Liver (tissue), 9 donors: ENCODE data around the gene ZDHHC6. TPM values are rescaled to one million over a fixed set of nuclear protein-coding genes. Genes with fewer than 3 reads are reported as not detected.

Experiments used
- DNase-seq: peaks from one replicate; pipeline ENCODE4 v3.0.0-alpha.2; 2017; ENCODE audit warnings: low spot score
- H3K27ac ChIP-seq, 2 donors: one replicate each; pipeline ENCODE4 v1.7.0; 2013; ENCODE audit warnings: inconsistent platforms in 2 of 2, low read length in 2 of 2, control low read depth in 1 of 2, low read depth in 1 of 2, mild to moderate bottlenecking in 1 of 2
- H3K27me3 ChIP-seq, 4 donors: one replicate each; pipeline versions ENCODE4 v1.6.1 to v1.7.0; 2013; ENCODE audit warnings: low read length in 3 of 4, inconsistent platforms in 1 of 4, mild to moderate bottlenecking in 1 of 4, moderate library complexity in 1 of 4; ENCODE audit not compliant: control insufficient read depth in 4 of 4, insufficient read depth in 4 of 4
- H3K36me3 ChIP-seq, 4 donors: one replicate each; pipeline versions ENCODE4 v1.6.1 to v1.7.0; 2013; ENCODE audit warnings: low read length in 3 of 4, mild to moderate bottlenecking in 3 of 4, low read depth in 1 of 4, moderate library complexity in 1 of 4; ENCODE audit not compliant: control insufficient read depth in 4 of 4, insufficient read depth in 3 of 4
- H3K4me1 ChIP-seq, 4 donors: one replicate each; pipeline versions ENCODE4 v1.6.1 to v1.7.0; 2013; ENCODE audit warnings: low read length in 3 of 4, mild to moderate bottlenecking in 3 of 4, moderate library complexity in 1 of 4; ENCODE audit not compliant: control insufficient read depth in 4 of 4, insufficient read depth in 4 of 4
- H3K4me3 ChIP-seq, 3 donors: one replicate each; pipeline versions ENCODE4 v1.6.1 to v1.7.0; 2013; ENCODE audit warnings: low read length in 3 of 3, control low read depth in 1 of 3, low read depth in 1 of 3, mild to moderate bottlenecking in 1 of 3
- H3K9ac ChIP-seq, 2 donors: one replicate each; pipeline ENCODE4 v1.7.0; 2013; ENCODE audit warnings: low read length in 2 of 2, mild to moderate bottlenecking in 2 of 2, moderate library complexity in 2 of 2, control low read depth in 1 of 2, low read depth in 1 of 2
- H3K9me3 ChIP-seq, 4 donors: one replicate each; pipeline versions ENCODE4 v1.6.1 to v1.7.0; 2013; ENCODE audit warnings: low read length in 3 of 4; ENCODE audit not compliant: control insufficient read depth in 4 of 4
- EGR1 ChIP-seq, 2 donors: IDR thresholded peaks; 2 replicates each; pipeline ENCODE4 v1.6.1; 2016 to 2018; ENCODE audit warnings: antibody characterized with exemption in 2 of 2, low read depth in 2 of 2
- FOXA1 ChIP-seq: IDR thresholded peaks from 2 replicates; pipeline ENCODE4 v1.6.1; 2016; ENCODE audit warnings: antibody characterized with exemption
- GABPA ChIP-seq, 2 donors: IDR thresholded peaks in 1 of 2; conservative IDR thresholded peaks in 1 of 2; 2 replicates each; pipeline ENCODE4 v1.6.1; 2016; ENCODE audit warnings: antibody characterized with exemption in 2 of 2, mild to moderate bottlenecking in 1 of 2, moderate library complexity in 1 of 2
- HNF4A ChIP-seq, 2 donors: conservative IDR thresholded peaks; 2 replicates each; pipeline ENCODE4 v1.6.1; 2016; ENCODE audit warnings: antibody characterized with exemption in 2 of 2, mild to moderate bottlenecking in 2 of 2
- HNF4G ChIP-seq: IDR thresholded peaks from 2 replicates; pipeline ENCODE4 v1.6.1; 2016; ENCODE audit warnings: antibody characterized with exemption
- JUND ChIP-seq, 2 donors: IDR thresholded peaks; 2 replicates each; pipeline ENCODE4 v1.6.1; 2016; ENCODE audit warnings: antibody characterized with exemption in 2 of 2
- NR2F2 ChIP-seq: IDR thresholded peaks from 2 replicates; pipeline ENCODE4 v1.6.1; 2016; ENCODE audit warnings: antibody characterized with exemption
- RAD21 ChIP-seq, 2 donors: IDR thresholded peaks; 2 replicates each; pipeline ENCODE4 v1.6.1; 2016; ENCODE audit warnings: antibody characterized with exemption in 2 of 2, mild to moderate bottlenecking in 2 of 2
- RXRA ChIP-seq, 2 donors: IDR thresholded peaks; 2 replicates each; pipeline ENCODE4 v1.6.1; 2017 to 2018; ENCODE audit warnings: antibody characterized with exemption in 2 of 2, mild to moderate bottlenecking in 1 of 2
- SP1 ChIP-seq: IDR thresholded peaks from 2 replicates; pipeline ENCODE4 v1.6.1; 2018; ENCODE audit warnings: antibody characterized with exemption, mild to moderate bottlenecking
- TAF1 ChIP-seq: conservative IDR thresholded peaks from 2 replicates; pipeline ENCODE4 v1.6.1; 2016; ENCODE audit warnings: antibody characterized with exemption, mild to moderate bottlenecking
- YY1 ChIP-seq: IDR thresholded peaks from 2 replicates; pipeline ENCODE4 v1.6.1; 2016; ENCODE audit warnings: antibody characterized with exemption, mild to moderate bottlenecking
- WGBS: extraction: QIAGEN DNeasy Blood & Tissue Kit; methylation state at CpG from one replicate; pipeline ENCODE4 v1.1.7; 2013; 5-methylcytosine and 5-hydroxymethylcytosine counted together
- polyA plus RNA-seq, 2 donors: library from polyadenylated mRNA; stranded (reverse) in 1 of 2; unstranded in 1 of 2; fragments of 200-250 nt in 1 of 2; fragments of >200 nt in 1 of 2; fragmentation: Nextera tagmentation in 1 of 2; extraction: Ambion mirVana in 1 of 2; gene quantifications; one replicate each; pipeline versions ENCODE4 v1.2.1 to v1.2.3, GENCODE V29; 2013 to 2015
- total RNA-seq, 2 donors: library from RNA; depleted of rRNA; stranded (reverse); fragments of >200 nt; gene quantifications; one replicate each; pipeline ENCODE4 v1.2.3, GENCODE V29; 2014
- TF ChIP-seq, protein P1 (sequence below): IDR thresholded peaks from 2 replicates; pipeline ENCODE4 v1.6.1; 2016; ENCODE audit warnings: antibody characterized with exemption
- TF ChIP-seq, protein P2 (sequence below): IDR thresholded peaks from 2 replicates; pipeline ENCODE4 v1.6.1; 2016; ENCODE audit warnings: antibody characterized with exemption
- TF ChIP-seq, protein P3 (sequence below): IDR thresholded peaks from 2 replicates; pipeline ENCODE4 v1.6.1; 2016; ENCODE audit warnings: antibody characterized with exemption, mild to moderate bottlenecking
- TF ChIP-seq, protein P4 (sequence below): IDR thresholded peaks from 2 replicates; pipeline ENCODE4 v1.6.1; 2016; ENCODE audit warnings: antibody characterized with exemption
- TF ChIP-seq, protein P5 (sequence below): fragments of 150-350 bp; IDR thresholded peaks from 2 replicates; pipeline ENCODE4 v1.5.1; 2017; ENCODE audit warnings: improper control_type of control experiment, low read depth, low read length; ENCODE audit not compliant: missing input control
- donor health status: healthy.
- donor health status: healthy.
- donor health status: healthy.
- donor health status: healthy.
- donor health status: healthy.

The ZDHHC6 gene
- total and polyA plus RNA-seq, 4 donors: 13.2 to 19.4 (median 16.2) TPM

DNA sequence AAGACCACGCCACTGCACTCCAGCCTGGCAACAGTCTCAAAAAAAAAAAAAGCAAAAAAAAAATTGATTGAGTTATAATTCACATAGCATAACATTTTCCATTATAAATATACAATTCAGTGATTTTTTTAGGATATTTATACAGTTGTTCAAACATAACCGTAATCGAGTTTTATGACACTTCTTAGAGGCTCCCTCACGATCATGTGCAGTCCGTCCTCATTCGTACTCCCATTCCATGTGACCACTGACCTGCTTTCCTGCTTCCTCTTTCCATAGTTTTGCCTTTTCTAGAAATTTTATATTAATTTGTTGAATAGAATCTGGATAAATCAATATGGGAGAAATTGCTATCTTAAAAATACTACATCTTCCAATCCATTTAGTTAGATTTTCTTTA lies 46.0 kb upstream of the ZDHHC6 start:
- no peak overlapping the region for H3K9ac ChIP-seq
- H3K9me3 ChIP-seq: no peaks in the 10 kb centered on the region
- H3K27me3 ChIP-seq: no peaks in the 10 kb centered on the region
- no peak for DNase-seq
- no peak for TF ChIP-seq FOXA1
- TF ChIP-seq RAD21 (IDR thresholded peaks at IDR 0.05): no peak
- TF ChIP-seq, protein P1, sequence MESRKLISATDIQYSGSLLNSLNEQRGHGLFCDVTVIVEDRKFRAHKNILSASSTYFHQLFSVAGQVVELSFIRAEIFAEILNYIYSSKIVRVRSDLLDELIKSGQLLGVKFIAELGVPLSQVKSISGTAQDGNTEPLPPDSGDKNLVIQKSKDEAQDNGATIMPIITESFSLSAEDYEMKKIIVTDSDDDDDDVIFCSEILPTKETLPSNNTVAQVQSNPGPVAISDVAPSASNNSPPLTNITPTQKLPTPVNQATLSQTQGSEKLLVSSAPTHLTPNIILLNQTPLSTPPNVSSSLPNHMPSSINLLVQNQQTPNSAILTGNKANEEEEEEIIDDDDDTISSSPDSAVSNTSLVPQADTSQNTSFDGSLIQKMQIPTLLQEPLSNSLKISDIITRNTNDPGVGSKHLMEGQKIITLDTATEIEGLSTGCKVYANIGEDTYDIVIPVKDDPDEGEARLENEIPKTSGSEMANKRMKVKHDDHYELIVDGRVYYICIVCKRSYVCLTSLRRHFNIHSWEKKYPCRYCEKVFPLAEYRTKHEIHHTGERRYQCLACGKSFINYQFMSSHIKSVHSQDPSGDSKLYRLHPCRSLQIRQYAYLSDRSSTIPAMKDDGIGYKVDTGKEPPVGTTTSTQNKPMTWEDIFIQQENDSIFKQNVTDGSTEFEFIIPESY: no peak
- H3K27ac ChIP-seq: no peak overlapping the region
- WGBS: 90% methylated on average over 6 of the region's 6 CpGs
- H3K4me3 ChIP-seq: no peak overlapping the region
- no peaks in the 10 kb centered on the region for H3K4me1 ChIP-seq
- no peaks in the 10 kb centered on the region for H3K36me3 ChIP-seq

DNA sequence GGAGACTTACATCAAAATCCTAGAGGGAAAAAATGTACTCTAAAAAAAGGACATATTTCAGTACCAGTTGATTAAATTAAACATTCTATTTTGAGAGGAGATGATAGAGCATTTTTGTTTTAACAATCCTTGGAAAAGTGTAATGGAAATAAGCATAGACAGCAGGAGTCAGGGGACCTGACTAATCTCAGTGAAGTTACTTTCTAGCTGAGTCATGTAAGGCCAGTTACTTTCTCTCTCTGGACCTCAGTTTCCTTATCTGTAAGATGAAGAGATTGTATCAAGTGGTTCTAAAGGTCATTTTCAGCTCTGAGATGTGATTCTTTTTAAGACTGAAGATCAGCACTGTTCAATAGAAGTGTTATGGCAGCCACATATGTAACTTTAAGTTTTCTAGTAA lies 44.4 kb upstream of the ZDHHC6 start:
- H3K27me3 ChIP-seq: no peaks in the 10 kb centered on the region

More for the DNA sequence above, 44.4 kb upstream of the ZDHHC6 start:
- TF ChIP-seq SP1 (no peak), EGR1 (IDR thresholded peaks at IDR 0.05; ENCODE audit: low read depth in 2 of 2) (no peak), GABPA (IDR thresholded peaks at IDR 0.05 in 1 of 2, conservative IDR thresholded peaks at IDR 0.05 in 1 of 2) (no peak), JUND (IDR thresholded peaks at IDR 0.05) (no peak), HNF4G (no peak), HNF4A (conservative IDR thresholded peaks at IDR 0.05) (no peak), YY1 (no peak), RXRA (IDR thresholded peaks at IDR 0.05) (no peak), RAD21 (IDR thresholded peaks at IDR 0.05) (no peak), TAF1 (no peak), FOXA1 (no peak), NR2F2 (no peak)
- TF ChIP-seq, protein P2, sequence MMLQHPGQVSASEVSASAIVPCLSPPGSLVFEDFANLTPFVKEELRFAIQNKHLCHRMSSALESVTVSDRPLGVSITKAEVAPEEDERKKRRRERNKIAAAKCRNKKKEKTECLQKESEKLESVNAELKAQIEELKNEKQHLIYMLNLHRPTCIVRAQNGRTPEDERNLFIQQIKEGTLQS: no peak
- TF ChIP-seq, protein P3, sequence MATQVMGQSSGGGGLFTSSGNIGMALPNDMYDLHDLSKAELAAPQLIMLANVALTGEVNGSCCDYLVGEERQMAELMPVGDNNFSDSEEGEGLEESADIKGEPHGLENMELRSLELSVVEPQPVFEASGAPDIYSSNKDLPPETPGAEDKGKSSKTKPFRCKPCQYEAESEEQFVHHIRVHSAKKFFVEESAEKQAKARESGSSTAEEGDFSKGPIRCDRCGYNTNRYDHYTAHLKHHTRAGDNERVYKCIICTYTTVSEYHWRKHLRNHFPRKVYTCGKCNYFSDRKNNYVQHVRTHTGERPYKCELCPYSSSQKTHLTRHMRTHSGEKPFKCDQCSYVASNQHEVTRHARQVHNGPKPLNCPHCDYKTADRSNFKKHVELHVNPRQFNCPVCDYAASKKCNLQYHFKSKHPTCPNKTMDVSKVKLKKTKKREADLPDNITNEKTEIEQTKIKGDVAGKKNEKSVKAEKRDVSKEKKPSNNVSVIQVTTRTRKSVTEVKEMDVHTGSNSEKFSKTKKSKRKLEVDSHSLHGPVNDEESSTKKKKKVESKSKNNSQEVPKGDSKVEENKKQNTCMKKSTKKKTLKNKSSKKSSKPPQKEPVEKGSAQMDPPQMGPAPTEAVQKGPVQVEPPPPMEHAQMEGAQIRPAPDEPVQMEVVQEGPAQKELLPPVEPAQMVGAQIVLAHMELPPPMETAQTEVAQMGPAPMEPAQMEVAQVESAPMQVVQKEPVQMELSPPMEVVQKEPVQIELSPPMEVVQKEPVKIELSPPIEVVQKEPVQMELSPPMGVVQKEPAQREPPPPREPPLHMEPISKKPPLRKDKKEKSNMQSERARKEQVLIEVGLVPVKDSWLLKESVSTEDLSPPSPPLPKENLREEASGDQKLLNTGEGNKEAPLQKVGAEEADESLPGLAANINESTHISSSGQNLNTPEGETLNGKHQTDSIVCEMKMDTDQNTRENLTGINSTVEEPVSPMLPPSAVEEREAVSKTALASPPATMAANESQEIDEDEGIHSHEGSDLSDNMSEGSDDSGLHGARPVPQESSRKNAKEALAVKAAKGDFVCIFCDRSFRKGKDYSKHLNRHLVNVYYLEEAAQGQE: no peak
- TF ChIP-seq, protein P4, sequence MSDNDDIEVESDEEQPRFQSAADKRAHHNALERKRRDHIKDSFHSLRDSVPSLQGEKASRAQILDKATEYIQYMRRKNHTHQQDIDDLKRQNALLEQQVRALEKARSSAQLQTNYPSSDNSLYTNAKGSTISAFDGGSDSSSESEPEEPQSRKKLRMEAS: no peak
- TF ChIP-seq, protein P1: no peak
- TF ChIP-seq, protein P5, sequence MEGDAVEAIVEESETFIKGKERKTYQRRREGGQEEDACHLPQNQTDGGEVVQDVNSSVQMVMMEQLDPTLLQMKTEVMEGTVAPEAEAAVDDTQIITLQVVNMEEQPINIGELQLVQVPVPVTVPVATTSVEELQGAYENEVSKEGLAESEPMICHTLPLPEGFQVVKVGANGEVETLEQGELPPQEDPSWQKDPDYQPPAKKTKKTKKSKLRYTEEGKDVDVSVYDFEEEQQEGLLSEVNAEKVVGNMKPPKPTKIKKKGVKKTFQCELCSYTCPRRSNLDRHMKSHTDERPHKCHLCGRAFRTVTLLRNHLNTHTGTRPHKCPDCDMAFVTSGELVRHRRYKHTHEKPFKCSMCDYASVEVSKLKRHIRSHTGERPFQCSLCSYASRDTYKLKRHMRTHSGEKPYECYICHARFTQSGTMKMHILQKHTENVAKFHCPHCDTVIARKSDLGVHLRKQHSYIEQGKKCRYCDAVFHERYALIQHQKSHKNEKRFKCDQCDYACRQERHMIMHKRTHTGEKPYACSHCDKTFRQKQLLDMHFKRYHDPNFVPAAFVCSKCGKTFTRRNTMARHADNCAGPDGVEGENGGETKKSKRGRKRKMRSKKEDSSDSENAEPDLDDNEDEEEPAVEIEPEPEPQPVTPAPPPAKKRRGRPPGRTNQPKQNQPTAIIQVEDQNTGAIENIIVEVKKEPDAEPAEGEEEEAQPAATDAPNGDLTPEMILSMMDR: no peak
- no peak for DNase-seq
- H3K9ac ChIP-seq: no peak overlapping the region
- no peak overlapping the region for H3K4me3 ChIP-seq
- no peaks in the 10 kb centered on the region for H3K4me1 ChIP-seq
- H3K27ac ChIP-seq: no peak overlapping the region
- no peaks in the 10 kb centered on the region for H3K36me3 ChIP-seq
- no peaks in the 10 kb centered on the region for H3K9me3 ChIP-seq
